PC-9 (cell line): ENCODE data around the gene MYO10. TPM values are rescaled to one million over a fixed set of nuclear protein-coding genes. Genes with fewer than 3 reads are reported as not detected.

Experiments used
- BruUV-seq: library from RNA; stranded (reverse); fragments of 400-500 nt; replicated peaks from 2 replicates; lab custom pipeline; 2021; lab: Mats Ljungman, UMichigan
- CTCF ChIA-PET: fragments of 300-600 bp; sonication (Branson Sonifier 250); formaldehyde crosslinking; loops from one replicate; lab custom pipeline; 2022; ENCODE audit warnings: antibody characterized with exemption; lab: Charles Lee
- POLR2A ChIA-PET: fragments of 300-600 bp; sonication (Branson Sonifier 250); formaldehyde crosslinking; loops from one replicate; lab custom pipeline; 2022; ENCODE audit warnings: antibody characterized with exemption; ENCODE audit not compliant: unreplicated experiment; lab: Charles Lee
- DNase-seq, 2 experiments: peaks; one replicate each; pipeline versions ENCODE4 v3.0.0 to v3.0.0-alpha.2; 2015 to 2022; ENCODE audit warnings: mixed read lengths in 1 of 2
- H2AFZ ChIP-seq: fragments of 200-600 bp; sonication (generic); 2 replicates; pipeline ENCODE4 v1.8.1; 2017; ENCODE audit warnings: antibody characterized with exemption
- H3F3A ChIP-seq: fragments of 200-600 bp; sonication (generic); 2 replicates; pipeline ENCODE4 v1.8.1; 2017; ENCODE audit warnings: antibody characterized with exemption, mild to moderate bottlenecking, low read depth; ENCODE audit not compliant: insufficient read depth
- H3K27ac ChIP-seq: fragments of 200-600 bp; sonication (generic); 2 replicates; pipeline ENCODE4 v1.6.1; 2016; ENCODE audit warnings: mixed run types
- H3K27me3 ChIP-seq: fragments of 200-600 bp; sonication (generic); 2 replicates; pipeline ENCODE4 v1.6.1; 2016; ENCODE audit warnings: low read depth, mixed run types; ENCODE audit not compliant: insufficient read depth
- H3K36me3 ChIP-seq: fragments of 200-600 bp; sonication (generic); 2 replicates; pipeline ENCODE4 v1.6.1; 2016; ENCODE audit warnings: low read depth, mixed run types
- H3K4me1 ChIP-seq: fragments of 200-600 bp; sonication (generic); replicated peaks from 2 replicates; pipeline ENCODE4 v1.6.1; 2016; ENCODE audit warnings: mixed run types; ENCODE audit not compliant: insufficient read depth
- H3K4me2 ChIP-seq: fragments of 200-600 bp; sonication (generic); 2 replicates; pipeline ENCODE4 v1.6.1; 2017; ENCODE audit warnings: mixed run types
- H3K4me3 ChIP-seq: fragments of 200-600 bp; sonication (generic); 2 replicates; pipeline ENCODE4 v1.6.1; 2016; ENCODE audit warnings: mixed run types
- H3K79me2 ChIP-seq: fragments of 200-600 bp; sonication (generic); 2 replicates; pipeline ENCODE4 v1.6.1; 2017; ENCODE audit warnings: low read depth, mixed run types
- H3K9me2 ChIP-seq: fragments of 200-600 bp; sonication (generic); 2 replicates; pipeline ENCODE4 v1.8.1; 2017; ENCODE audit warnings: mild to moderate bottlenecking; ENCODE audit not compliant: insufficient read depth
- H3K9me3 ChIP-seq: fragments of 200-600 bp; sonication (generic); 2 replicates; pipeline ENCODE4 v1.8.1; 2016; ENCODE audit warnings: low read depth; ENCODE audit not compliant: insufficient read depth
- H4K20me1 ChIP-seq: fragments of 200-600 bp; sonication (generic); 2 replicates; pipeline ENCODE4 v1.8.1; 2017; ENCODE audit not compliant: insufficient read depth
- CTCF ChIP-seq: fragments of 200-600 bp; sonication (generic); conservative IDR thresholded peaks from 2 replicates; pipeline ENCODE4 v1.6.1; 2017; ENCODE audit warnings: mixed run types, antibody characterized with exemption, mild to moderate bottlenecking, moderate library complexity
- EZH2 ChIP-seq: fragments of 200-600 bp; sonication (generic); IDR thresholded peaks from 2 replicates; pipeline ENCODE4 v1.8.0; 2017; ENCODE audit warnings: antibody characterized with exemption, low read depth
- intact Hi-C: fragments of 100-400 bp; cut with micrococcal nuclease; formaldehyde crosslinking; loops from one replicate; pipeline ENCODE4 v1.10.0; 2022; ENCODE audit not compliant: unreplicated experiment
- total RNA-seq: library from RNA; stranded (reverse); gene quantifications from 2 replicates; pipeline ENCODE4 v1.2.3, GENCODE V29; 2021

Gene MYO10
- total RNA-seq, 1 experiment from 2014 or later: 92.8 TPM

DNA sequence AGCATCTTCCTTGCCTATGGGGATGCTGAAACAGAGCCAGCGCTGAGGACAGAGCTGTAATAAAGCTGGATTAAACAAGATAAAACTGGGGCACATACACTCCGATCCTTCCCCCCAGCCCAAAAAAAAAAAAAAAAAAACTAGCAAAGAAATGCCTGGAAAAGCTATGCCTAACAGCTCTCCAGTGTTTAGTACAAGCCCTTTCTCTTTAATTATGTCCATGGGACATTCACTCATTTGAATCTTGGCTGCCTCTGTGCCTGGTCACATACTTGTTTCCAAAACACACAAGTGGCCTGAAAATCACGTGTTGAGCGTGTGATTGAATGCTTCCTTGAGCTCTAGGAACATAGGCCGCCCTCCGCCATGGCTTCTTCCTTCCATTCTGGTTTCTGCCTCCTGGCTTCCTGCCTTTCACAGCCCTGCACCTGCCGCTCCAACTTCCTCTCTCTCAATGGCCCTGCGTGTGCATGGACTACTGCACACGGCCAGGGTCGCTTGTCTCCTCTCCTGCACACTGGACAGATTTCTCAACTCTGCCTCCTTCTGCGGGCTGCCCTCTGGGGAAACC is 208.2 kb downstream of the MYO10 start:
- no TSS peak for BruUV-seq
- Histone ChIP-seq H3K9me2 (no peaks in the 10 kb centered on the region), H3K36me3 (no peaks in the 10 kb centered on the region), H2AFZ (no peak overlapping the region), H4K20me1 (no peaks in the 10 kb centered on the region), H3K4me2 (no peak overlapping the region), H3F3A (no peaks in the 10 kb centered on the region), H3K79me2 (no peaks in the 10 kb centered on the region), H3K4me1 (no peaks in the 10 kb centered on the region), H3K4me3 (no peak overlapping the region), H3K27ac (no peak overlapping the region), H3K9me3 (no peaks in the 10 kb centered on the region), H3K27me3 (no peaks in the 10 kb centered on the region)
- CTCF ChIA-PET: no interaction called here
- intact Hi-C loops: no loop called here
- POLR2A ChIA-PET: interaction anchor here (0.6 kb wide), 1 partner anchor 290 kb away, joined by 17 read pairs; no protein-coding TSS in a partner anchor
- TF ChIP-seq EZH2: no peak
- TF ChIP-seq CTCF: no peak
- no peak for DNase-seq

DNA sequence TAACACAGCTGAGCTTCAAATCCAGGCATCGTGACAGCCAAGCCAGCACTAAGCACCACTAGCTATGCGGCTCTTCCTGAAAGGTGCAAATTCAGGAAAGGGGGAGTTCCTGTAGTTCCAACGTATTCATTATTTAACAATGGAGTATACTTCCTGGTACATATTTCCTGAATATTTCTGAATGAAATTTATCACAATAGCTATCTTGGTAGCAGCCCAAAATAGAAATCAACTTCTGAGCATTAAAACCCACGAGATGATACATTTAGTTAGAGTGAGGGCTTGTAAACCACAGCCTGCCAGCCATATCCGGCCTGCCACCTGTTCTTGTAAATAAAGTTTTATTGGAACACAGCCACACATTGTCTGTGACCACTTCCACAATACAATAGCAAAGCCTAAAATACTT is 209.5 kb downstream of the MYO10 start:
- H3K27ac ChIP-seq: no peak overlapping the region
- H3K4me2 ChIP-seq: no peak overlapping the region
- no peaks in the 10 kb centered on the region for H3K36me3 ChIP-seq
- H3K9me2 ChIP-seq: no peaks in the 10 kb centered on the region
- H3K9me3 ChIP-seq: no peaks in the 10 kb centered on the region
- BruUV-seq: no TSS peak
- intact Hi-C loops: no loop called here
- H3K4me1 ChIP-seq: no peaks in the 10 kb centered on the region
- DNase-seq: no peak
- ChIA-PET POLR2A (no interaction called here), CTCF (no interaction called here)
- no peaks in the 10 kb centered on the region for H3K79me2 ChIP-seq
- no peaks in the 10 kb centered on the region for H3F3A ChIP-seq
- no peaks in the 10 kb centered on the region for H4K20me1 ChIP-seq
- H3K27me3 ChIP-seq: no peaks in the 10 kb centered on the region
- H3K4me3 ChIP-seq: no peak overlapping the region
- TF ChIP-seq CTCF (no peak), EZH2 (no peak)
- H2AFZ ChIP-seq: no peak overlapping the region

GRCh38 chr5:16725575-16725974 is 210.5 kb downstream of the MYO10 start:
- intact Hi-C loops: no loop called here
- TF ChIP-seq CTCF (no peak), EZH2 (no peak)
- no peaks in the 10 kb centered on the region for H3K36me3 ChIP-seq
- H3F3A ChIP-seq: no peaks in the 10 kb centered on the region; the same call in 1 of the 2 replicates
- H3K27ac ChIP-seq: no peak overlapping the region
- H3K79me2 ChIP-seq: no peaks in the 10 kb centered on the region
- H2AFZ ChIP-seq: no peak overlapping the region
- DNase-seq: no peak
- H3K4me1 ChIP-seq: no peaks in the 10 kb centered on the region
- H4K20me1 ChIP-seq: no peaks in the 10 kb centered on the region
- H3K27me3 ChIP-seq: no peaks in the 10 kb centered on the region
- ChIA-PET POLR2A (no interaction called here), CTCF (interaction anchor here (0.6 kb wide), 2 partner anchors 67 to 476 kb away, joined by 3 to 4 read pairs; no protein-coding TSS in a partner anchor)
- H3K9me3 ChIP-seq: no peaks in the 10 kb centered on the region
- no peaks in the 10 kb centered on the region for H3K9me2 ChIP-seq
- H3K4me2 ChIP-seq: no peak overlapping the region
- no peak overlapping the region for H3K4me3 ChIP-seq
- no TSS peak for BruUV-seq
